HepG2 (cell line): Measurements from ENCODE around the gene POGLUT2. TPM values are rescaled to one million over a fixed set of nuclear protein-coding genes. Genes with fewer than 3 reads are reported as not detected.

Source experiments
- BRD4 ChIP-seq: sonication (generic); formaldehyde crosslinking; IDR thresholded peaks from 2 replicates; pipeline ENCODE4 v1.4.0; 2020; ENCODE audit warnings: missing genetic modification reagents
- DNMT1 ChIP-seq: sonication (generic); formaldehyde crosslinking; IDR thresholded peaks from 2 replicates; pipeline ENCODE4 v1.5.1; 2020; ENCODE audit warnings: mild to moderate bottlenecking, missing genetic modification reagents
- FOXP1 ChIP-seq, 2 experiments: fragments of 450-650 bp in 1 of 2; IDR thresholded peaks; 2 replicates each; pipeline ENCODE4 v1.6.1; 2017 to 2018; ENCODE audit warnings: antibody characterized with exemption in 1 of 2
- GATAD2A ChIP-seq: IDR thresholded peaks from 2 replicates; pipeline ENCODE4 v1.6.1; 2016
- GFI1 ChIP-seq: sonication (generic); formaldehyde crosslinking; IDR thresholded peaks from 2 replicates; pipeline ENCODE4 v1.5.0; 2020; ENCODE audit warnings: missing genetic modification reagents, mild to moderate bottlenecking, borderline replicate concordance
- HDAC1 ChIP-seq: sonication (generic); formaldehyde crosslinking; IDR thresholded peaks from 2 replicates; pipeline ENCODE4 v1.5.1; 2020; ENCODE audit warnings: mild to moderate bottlenecking, missing genetic modification reagents
- IRF2 ChIP-seq: IDR thresholded peaks from 2 replicates; pipeline ENCODE4 v1.6.1; 2018; ENCODE audit warnings: missing genetic modification reagents, missing compliant biosample characterization
- KMT2A ChIP-seq: sonication (generic); formaldehyde crosslinking; IDR thresholded peaks from 2 replicates; pipeline ENCODE4 v1.4.0; 2020; ENCODE audit warnings: missing genetic modification reagents
- LCORL ChIP-seq, 2 experiments: fragments of 450-650 bp in 1 of 2; sonication (generic) in 1 of 2; formaldehyde crosslinking in 1 of 2; IDR thresholded peaks; 2 replicates each; pipeline versions ENCODE4 v1.5.0 to v1.6.1; 2017 to 2020; ENCODE audit warnings: antibody characterized with exemption in 1 of 2, missing genetic modification reagents in 1 of 2
- PPARG ChIP-seq: conservative IDR thresholded peaks from 2 replicates; pipeline ENCODE4 v1.6.1; 2016; ENCODE audit warnings: missing biosample characterization, missing genetic modification reagents
- PTBP1 ChIP-seq: fragments of 200-400 bp; formaldehyde crosslinking; IDR thresholded peaks from 2 replicates; pipeline ENCODE4 v1.6.1; 2018; ENCODE audit warnings: low read length, low read depth; ENCODE audit not compliant: poor library complexity, severe bottlenecking
- SALL1 ChIP-seq: sonication (generic); formaldehyde crosslinking; IDR thresholded peaks from 2 replicates; pipeline ENCODE4 v1.8.0; 2022; ENCODE audit warnings: mild to moderate bottlenecking, missing genetic modification reagents
- SYNCRIP ChIP-seq: fragments of 200-400 bp; formaldehyde crosslinking; IDR thresholded peaks from 2 replicates; pipeline ENCODE4 v1.6.1; 2018; ENCODE audit warnings: mild to moderate bottlenecking, low read depth, low read length; ENCODE audit not compliant: insufficient read depth
- TGIF2 ChIP-seq: IDR thresholded peaks from 2 replicates; pipeline ENCODE4 v1.6.1; 2016; ENCODE audit warnings: control low read depth, missing compliant biosample characterization
- XRCC5 ChIP-seq: fragments of 200-400 bp; formaldehyde crosslinking; optimal IDR thresholded peaks from 2 replicates; pipeline ENCODE3; 2017; ENCODE audit warnings: mild to moderate bottlenecking, low read length
- ZBTB44 ChIP-seq: sonication (generic); formaldehyde crosslinking; IDR thresholded peaks from 2 replicates; pipeline ENCODE4 v1.4.0; 2020; ENCODE audit warnings: missing genetic modification reagents
- ZGPAT ChIP-seq: IDR thresholded peaks from 2 replicates; pipeline ENCODE4 v1.6.1; 2016; ENCODE audit warnings: mild to moderate bottlenecking
- ZMYM4 ChIP-seq: sonication (generic); formaldehyde crosslinking; IDR thresholded peaks from 2 replicates; pipeline ENCODE4 v1.8.1; 2023; ENCODE audit warnings: mild to moderate bottlenecking, missing genetic modification reagents
- ZNF577 ChIP-seq: sonication (generic); formaldehyde crosslinking; IDR thresholded peaks from 2 replicates; pipeline ENCODE4 v1.4.0; 2020; ENCODE audit warnings: mild to moderate bottlenecking, low read depth, missing genetic modification reagents, borderline replicate concordance
- polyA plus RNA-seq, 8 experiments: library from polyadenylated mRNA; depleted of rRNA in 3 of 8; stranded (reverse) in 7 of 8; unstranded in 1 of 8; fragments of >200 nt; fragmentation: Illumina TruSeq in 4 of 8; extraction: Trizol in 4 of 8; gene quantifications; 2 replicates each; pipeline versions ENCODE4 v1.2.1 to v1.2.3, GENCODE V29; 2011 to 2016; ENCODE audit warnings: low read depth in 4 of 8, missing spikeins in 1 of 8, mixed read lengths in 1 of 8; ENCODE audit not compliant: insufficient read depth in 1 of 8
- total RNA-seq, 5 experiments: library from RNA; depleted of rRNA; stranded (reverse); fragments of >200 nt; fragmentation: Illumina TruSeq; extraction: Trizol; gene quantifications; 2 replicates each; pipeline ENCODE4 v1.2.3, GENCODE V29; 2016; ENCODE audit warnings: low read depth in 1 of 5
- TF ChIP-seq, protein P1 (sequence below): sonication (generic); formaldehyde crosslinking; IDR thresholded peaks from 2 replicates; pipeline ENCODE4 v1.5.1; 2020; ENCODE audit warnings: mild to moderate bottlenecking, missing genetic modification reagents, moderate library complexity
- TF ChIP-seq, protein P2 (sequence below): IDR thresholded peaks from 2 replicates; pipeline ENCODE4 v1.6.1; 2016
- TF ChIP-seq, protein P3 (sequence below): sonication (generic); formaldehyde crosslinking; IDR thresholded peaks from 2 replicates; pipeline ENCODE4 v1.5.1; 2020; ENCODE audit warnings: missing genetic modification reagents, mild to moderate bottlenecking, borderline replicate concordance

The POGLUT2 gene
- total and polyA plus RNA-seq, 2 of the 13 experiments (the other 11 are each of a cell fraction or from before 2014, with no cell fraction given) = 18.0 to 26.1 TPM

GRCh38 chr13:102830646-102831045 lies 31.9 kb upstream of the POGLUT2 start (continued):
- TF ChIP-seq, protein P1, sequence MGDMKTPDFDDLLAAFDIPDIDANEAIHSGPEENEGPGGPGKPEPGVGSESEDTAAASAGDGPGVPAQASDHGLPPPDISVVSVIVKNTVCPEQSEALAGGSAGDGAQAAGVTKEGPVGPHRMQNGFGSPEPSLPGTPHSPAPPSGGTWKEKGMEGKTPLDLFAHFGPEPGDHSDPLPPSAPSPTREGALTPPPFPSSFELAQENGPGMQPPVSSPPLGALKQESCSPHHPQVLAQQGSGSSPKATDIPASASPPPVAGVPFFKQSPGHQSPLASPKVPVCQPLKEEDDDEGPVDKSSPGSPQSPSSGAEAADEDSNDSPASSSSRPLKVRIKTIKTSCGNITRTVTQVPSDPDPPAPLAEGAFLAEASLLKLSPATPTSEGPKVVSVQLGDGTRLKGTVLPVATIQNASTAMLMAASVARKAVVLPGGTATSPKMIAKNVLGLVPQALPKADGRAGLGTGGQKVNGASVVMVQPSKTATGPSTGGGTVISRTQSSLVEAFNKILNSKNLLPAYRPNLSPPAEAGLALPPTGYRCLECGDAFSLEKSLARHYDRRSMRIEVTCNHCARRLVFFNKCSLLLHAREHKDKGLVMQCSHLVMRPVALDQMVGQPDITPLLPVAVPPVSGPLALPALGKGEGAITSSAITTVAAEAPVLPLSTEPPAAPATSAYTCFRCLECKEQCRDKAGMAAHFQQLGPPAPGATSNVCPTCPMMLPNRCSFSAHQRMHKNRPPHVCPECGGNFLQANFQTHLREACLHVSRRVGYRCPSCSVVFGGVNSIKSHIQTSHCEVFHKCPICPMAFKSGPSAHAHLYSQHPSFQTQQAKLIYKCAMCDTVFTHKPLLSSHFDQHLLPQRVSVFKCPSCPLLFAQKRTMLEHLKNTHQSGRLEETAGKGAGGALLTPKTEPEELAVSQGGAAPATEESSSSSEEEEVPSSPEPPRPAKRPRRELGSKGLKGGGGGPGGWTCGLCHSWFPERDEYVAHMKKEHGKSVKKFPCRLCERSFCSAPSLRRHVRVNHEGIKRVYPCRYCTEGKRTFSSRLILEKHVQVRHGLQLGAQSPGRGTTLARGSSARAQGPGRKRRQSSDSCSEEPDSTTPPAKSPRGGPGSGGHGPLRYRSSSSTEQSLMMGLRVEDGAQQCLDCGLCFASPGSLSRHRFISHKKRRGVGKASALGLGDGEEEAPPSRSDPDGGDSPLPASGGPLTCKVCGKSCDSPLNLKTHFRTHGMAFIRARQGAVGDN = peak; percentile 67
- TF ChIP-seq XRCC5 (peak; percentile 54), GFI1 (CRISPR knock-in tag) (no peak), LCORL (IDR thresholded peaks at IDR 0.05) (no peak), LCORL (CRISPR knock-in tag; IDR thresholded peaks at IDR 0.05) (no peak), IRF2 (peak; percentile 52; the same call in 1 of the 2 replicates), DNMT1 (no peak), ZBTB44 (CRISPR knock-in tag) (no peak), ZMYM4 (peak; percentile 68), SALL1 (CRISPR knock-in tag) (peak; percentile 80), PPARG (CRISPR knock-in tag) (0 out of 2 replicates have a peak, but pooled peaks have one; percentile 10), FOXP1 (IDR thresholded peaks at IDR 0.05) (no peak), FOXP1 (CRISPR knock-in tag; IDR thresholded peaks at IDR 0.05) (peak; percentile 18; the same call in 1 of the 2 replicates), HDAC1 (CRISPR knock-in tag) (no peak), ZGPAT (CRISPR knock-in tag) (peak; percentile 73), GATAD2A (CRISPR knock-in tag) (peak; percentile 71), ZNF577 (CRISPR knock-in tag) (no peak), SYNCRIP (no peak), BRD4 (no peak), TGIF2 (no peak), PTBP1 (no peak), KMT2A (CRISPR knock-in tag) (peak; percentile 69)
- TF ChIP-seq, protein P2, sequence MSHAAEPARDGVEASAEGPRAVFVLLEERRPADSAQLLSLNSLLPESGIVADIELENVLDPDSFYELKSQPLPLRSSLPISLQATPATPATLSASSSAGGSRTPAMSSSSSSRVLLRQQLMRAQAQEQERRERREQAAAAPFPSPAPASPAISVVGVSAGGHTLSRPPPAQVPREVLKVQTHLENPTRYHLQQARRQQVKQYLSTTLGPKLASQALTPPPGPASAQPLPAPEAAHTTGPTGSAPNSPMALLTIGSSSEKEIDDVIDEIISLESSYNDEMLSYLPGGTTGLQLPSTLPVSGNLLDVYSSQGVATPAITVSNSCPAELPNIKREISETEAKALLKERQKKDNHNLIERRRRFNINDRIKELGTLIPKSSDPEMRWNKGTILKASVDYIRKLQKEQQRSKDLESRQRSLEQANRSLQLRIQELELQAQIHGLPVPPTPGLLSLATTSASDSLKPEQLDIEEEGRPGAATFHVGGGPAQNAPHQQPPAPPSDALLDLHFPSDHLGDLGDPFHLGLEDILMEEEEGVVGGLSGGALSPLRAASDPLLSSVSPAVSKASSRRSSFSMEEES (CRISPR knock-in tag) = no peak
- TF ChIP-seq, protein P3, sequence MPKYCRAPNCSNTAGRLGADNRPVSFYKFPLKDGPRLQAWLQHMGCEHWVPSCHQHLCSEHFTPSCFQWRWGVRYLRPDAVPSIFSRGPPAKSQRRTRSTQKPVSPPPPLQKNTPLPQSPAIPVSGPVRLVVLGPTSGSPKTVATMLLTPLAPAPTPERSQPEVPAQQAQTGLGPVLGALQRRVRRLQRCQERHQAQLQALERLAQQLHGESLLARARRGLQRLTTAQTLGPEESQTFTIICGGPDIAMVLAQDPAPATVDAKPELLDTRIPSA (CRISPR knock-in tag) = no peak
